ENCODE results near the gene MB21D2.

The MB21D2 gene

DNA sequence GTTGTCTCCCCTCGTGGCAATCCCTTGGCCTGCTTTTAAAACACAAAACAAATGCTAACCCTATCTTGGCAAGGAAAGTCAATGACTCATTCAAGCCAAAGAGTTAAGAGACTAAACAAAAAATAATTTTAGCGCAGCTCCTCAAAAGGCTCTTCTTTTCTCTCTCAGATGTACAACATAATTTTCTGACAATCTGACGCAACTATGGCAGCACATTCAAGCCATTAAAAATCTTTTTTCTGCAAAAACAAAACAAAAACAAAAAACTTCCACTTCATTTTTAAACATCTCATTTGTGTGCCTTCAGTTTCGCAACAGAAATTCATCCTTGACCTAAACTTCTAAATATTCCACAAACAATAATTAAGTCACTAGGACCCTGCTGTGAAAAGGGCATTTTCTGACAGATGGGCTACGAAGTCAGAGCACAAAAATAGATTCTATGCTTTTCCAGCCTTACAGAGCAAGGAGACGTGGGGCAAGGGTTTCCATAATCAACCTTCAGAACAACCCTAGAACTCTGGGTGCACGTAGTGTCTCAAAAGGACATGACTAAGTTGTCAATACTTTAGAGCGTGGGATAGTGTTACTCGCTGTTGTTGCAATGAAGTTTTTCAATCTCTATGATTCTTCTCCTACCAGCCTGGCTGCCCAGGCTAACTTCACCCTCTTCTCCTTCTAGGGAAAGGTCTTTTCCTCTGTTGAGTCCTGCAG is 84.3 kb downstream of the MB21D2 start:
- DNase-seq (ENCODE audit: low spot score) = no peak

DNA sequence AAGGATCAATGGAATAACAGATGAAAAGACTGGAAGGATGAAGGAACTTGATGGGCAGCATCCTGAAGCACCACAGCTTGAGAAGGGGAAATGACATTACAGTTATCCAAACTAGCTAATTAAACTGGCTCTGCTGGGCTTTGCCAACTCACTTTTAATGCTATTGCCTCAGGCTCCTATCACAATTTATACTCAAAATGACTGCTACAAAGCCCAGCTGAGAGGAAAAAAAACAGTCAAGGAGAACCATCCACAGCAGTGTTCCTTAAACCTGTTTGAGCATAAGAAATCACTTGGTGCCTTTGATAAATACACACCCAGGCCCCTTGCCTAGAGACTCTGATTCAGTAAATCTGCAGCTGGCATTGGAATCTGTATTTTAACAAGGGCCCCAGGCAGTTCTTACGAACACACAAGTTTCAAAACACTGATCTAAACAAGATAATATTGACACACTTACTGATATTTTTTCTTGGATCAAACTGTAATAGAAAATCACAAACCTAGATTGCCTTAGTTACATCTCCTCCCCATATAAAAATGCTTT is 85.8 kb downstream of the MB21D2 start:
- no peak for DNase-seq (ENCODE audit: low spot score)

DNA sequence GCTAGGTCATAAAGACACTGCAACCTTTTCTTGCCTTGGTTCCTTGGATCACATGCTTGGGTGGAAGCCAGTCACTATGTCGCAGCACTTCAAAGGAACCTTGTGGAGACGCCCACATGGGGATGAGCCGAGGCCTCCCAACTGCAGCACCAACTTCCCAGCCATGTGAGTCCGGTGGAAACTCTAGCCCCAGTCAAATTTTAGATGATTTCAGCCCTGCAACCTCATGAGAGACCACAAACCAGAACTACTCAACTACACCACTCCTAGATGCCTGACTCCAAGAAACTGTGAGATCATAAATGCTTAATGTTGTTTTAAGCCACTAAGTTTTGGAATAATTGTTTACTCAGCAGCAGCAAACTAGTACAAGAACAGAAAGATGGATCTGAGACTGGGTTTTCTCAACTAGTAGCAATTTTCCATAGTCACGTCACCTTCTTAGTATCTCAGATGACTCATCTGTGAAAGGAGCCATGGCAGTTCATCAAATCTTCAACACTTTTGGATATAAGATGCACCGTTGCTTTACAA is 86.5 kb downstream of the MB21D2 start:
- no peak for DNase-seq (ENCODE audit: low spot score)

DNA sequence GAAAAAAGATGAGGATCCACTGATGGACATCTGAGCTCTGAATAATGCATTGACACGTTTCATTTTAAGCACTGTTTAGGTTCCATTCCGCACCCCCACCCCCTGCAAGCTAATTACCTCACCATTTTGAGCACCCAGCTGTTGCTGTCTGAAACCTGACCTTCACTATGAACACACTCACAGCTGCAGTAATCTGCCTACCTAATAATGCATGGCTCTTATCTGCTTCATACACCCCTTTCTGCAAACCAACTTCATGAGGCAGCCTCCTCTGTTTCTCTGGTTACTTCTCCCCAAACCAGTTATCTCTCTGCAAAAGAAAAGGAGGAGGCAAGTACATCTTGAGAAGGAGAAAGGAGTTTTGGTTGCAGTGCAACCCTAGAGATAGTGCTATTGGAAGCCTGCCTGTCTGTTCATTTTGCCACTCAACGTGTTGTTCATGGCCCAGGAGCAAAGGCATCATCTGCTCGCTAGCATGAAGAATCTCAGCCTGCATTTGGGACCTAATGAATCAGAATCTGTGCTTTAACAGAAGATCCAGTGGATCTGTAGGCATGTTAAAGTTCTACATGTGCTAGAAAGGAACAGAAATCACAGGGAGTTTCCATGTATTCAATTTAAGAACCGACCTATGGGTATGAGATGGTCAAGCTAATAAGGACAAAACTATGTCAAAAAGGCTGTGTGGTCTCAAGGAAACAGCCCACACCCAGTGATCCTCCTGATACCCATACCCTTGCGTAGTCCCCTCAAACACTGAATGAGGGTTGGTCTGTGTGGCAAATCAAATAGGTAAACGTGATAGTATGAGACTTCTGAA is 87.2 kb downstream of the MB21D2 start:
- no peak for DNase-seq (ENCODE audit: low spot score)

DNA sequence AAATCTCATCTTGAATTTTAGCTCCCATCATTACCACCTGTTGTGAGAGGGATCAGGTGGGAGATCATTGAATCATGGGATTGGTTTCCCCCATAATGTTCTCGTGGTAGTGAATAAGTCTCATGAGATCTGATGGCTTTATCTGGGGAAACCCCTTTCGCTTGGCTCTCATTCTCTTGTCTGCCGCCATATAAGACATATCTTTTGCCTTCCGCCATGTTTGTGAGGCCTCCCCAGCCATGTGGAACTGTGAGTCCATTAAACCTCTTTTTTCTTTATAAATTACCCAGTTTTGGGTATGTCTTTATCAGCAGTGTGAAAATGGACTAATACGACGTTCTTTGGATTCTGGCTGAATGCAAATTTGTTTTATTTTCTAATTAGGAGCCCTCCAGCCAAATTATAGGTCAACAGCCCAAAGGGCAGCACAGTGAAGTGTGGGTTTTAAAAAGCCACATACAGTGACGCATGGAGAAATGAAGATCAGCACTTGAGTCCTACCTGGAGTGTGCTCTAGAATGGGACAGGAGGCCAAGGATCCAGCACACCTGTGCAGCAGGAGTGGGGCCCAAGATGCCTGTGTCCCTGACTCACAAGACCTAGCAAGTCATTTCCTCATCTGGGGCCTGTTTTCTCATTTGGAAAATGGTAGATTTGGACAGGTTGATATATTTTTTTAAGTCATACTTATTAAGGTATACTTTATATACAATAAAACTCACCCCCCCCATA is 89.6 kb downstream of the MB21D2 start:
- no peak for DNase-seq (ENCODE audit: low spot score)

DNA sequence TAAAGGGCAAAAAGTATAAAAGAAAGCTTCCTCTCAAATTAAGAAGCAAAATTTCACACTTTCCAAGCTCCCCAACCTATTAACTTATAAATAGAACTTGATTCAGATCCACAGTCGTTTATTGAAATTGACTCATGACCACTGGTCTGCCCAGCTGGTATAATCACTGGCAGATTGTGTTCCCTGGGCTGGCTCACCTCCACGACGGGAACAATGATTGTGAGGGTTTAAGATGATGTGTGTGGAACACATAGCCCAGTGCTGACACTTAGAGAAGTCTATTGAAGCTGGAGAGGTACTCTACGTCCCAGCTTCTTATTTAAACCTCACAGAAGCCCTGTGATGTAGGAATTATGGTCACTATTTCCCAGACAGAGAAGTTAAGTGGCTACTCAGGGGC is 90.4 kb downstream of the MB21D2 start:
- no peak for DNase-seq (ENCODE audit: low spot score)

DNA sequence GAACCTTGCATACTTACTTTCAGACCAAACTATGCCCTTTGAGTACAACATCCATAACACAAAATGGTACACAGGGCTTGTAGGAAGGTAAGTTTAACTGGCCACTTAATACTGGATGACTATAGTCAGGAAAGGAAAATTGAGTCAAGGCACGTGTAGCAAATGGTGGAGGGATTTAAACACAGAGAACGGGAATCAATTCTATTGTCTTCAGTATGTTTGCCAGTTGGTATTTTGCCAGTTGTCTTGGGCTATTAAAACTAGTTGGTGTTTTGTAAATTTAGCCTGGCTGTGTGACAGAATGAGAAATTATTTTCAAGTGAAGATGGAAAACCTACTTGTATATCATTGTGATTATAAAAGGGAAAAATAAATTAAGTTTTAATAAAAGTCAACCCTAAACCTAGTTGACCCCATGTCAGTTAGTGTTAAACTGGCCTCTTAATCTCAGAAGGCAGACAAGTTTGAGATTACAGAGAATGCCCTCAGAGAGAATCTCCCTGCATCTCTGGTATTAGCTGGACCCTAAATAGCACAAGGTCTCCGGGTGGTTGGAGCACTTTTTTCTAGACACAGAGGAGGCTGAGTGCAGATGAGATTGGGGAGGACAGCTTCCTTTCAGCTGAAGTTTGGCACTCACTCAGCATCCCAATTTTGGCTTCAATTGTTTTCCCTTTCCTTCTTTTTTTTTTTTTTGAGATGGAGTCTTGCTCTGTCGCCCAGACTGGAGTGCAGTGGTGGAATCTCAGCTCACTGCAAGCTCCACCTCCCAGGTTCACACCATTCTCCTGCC is 91.2 kb downstream of the MB21D2 start:
- no peak for DNase-seq (ENCODE audit: low spot score)

DNA sequence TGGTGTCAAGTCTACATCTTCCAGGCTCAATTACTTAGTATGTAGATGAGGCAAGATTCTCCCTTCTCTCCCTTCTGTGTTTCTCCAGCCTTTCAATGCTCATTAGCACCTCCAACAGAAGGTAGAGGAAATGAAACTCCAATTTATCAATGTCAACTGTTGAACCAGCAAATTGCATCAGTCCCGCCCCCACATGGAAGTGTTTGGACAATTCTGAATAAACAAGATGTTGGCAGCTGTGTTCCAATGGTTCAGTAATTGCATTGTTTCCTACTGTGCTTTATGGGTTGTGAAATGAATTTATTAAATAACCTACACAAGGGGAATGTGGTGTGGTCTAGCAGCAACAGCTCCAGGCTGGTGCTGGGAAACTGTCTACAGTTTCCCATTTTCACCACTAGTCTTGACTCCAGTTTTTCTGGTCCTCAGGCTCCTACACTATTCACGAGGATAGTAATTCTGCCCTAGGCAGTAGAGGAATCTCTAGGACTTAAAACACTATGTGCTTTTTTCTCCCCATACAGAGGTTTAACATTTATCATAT is 91.9 kb downstream of the MB21D2 start:
- DNase-seq (ENCODE audit: low spot score) = no peak

DNA sequence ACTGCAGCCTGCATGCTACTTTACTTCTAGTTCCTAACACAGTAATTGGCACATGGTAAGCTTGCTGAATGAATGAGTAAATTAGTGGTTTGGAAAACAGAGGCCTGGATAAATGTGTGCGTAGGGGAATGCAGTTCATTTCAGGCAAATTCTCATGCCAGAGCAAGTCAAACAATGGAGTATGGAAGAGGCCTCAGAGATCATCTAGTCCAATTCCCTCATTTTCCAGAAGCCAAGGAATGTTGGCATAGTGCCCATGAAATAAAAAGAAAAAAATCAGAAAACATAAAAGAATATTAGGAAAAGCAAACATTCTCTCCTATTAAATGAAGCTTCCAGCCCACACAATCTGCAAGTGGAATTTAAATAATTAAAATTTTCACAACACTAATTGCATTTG is 92.4 kb downstream of the MB21D2 start:
- no peak for DNase-seq (ENCODE audit: low spot score)

DNA sequence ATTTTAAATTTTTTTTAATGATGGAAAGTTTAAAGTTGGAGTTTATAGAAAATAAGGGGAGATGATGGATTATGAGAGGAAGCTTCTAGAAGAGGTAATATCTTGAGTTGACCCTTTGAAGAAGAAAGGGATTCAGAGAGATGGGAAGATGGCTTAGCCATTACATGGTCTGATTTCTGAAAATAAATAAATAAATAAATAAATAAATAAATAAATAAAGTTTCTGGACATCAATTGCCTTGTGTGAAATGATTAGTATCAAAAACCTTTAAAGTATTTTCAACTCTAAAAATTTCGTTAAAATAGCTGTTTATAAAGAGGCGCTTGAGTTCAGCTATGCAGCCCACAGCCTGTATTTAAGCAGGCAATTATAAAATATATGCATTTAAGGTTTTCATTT is 93.3 kb downstream of the MB21D2 start:
- no peak for DNase-seq (ENCODE audit: low spot score)

DNA sequence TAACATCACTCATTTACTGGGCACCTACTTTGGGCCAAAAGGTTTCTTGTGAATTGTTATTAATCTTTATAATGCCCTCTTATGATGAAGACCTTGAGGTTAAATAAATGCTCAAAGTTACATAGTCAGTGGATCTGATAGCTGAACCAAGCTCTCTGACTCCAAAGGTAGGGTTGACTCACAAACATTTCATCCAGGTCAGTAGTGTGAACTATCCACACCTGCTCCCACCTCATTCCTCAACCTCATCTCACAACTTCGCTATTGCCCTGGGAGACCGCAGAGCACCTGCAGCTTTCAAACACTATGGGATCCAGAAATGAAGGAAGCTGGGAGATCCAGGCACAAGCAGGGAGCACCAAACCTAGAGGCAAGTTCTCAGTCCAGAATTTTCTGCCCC is 96.5 kb downstream of the MB21D2 start:
- no peak for DNase-seq (ENCODE audit: low spot score)

DNA sequence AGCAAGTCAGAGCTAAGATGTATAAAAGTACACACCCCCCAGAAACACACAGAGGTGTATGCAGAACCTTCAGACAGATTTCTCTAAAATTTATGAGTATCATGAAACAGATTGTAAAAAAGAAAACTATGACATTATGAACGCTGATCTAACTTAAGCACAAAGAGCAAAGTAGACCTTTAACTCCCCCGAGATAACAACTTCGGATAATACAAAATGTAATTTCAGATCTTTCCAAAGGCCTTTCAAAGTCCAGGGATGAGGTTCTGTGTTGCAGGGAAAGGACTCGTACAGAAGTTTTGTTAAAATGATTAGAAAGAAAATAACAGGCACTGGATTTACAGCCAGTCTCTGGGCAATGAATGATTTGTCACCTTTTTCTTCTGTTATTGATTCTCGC is 97.5 kb downstream of the MB21D2 start:
- no peak for DNase-seq (ENCODE audit: low spot score)

DNA sequence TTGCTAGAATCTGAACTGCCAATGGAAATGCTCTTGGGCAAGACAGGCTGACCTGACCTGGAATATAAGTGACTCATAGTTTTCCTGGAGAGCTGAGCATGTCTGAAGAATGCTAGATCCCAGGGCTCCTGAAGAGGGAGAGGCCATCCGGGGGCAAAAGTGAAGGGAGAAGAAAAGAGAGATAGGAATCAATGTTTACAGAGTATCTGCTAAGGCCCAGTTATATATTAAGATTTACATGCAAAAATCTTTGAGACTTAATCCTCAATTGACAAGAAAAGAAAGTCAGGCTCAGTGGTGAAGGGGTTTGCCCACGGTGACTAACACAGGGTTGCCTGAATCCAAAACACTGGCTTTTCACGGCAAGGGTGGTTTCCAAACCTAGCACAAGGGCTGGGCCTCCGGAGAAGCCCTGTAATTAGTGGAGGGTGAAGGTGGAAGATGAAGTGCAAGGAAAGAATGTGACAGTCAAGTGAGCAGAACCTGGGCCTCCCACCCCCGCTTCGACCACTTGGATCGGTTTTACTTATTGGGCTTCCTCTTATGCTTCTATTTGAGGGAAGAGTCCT is 98.6 kb downstream of the MB21D2 start:
- DNase-seq (ENCODE audit: low spot score) = no peak

DNA sequence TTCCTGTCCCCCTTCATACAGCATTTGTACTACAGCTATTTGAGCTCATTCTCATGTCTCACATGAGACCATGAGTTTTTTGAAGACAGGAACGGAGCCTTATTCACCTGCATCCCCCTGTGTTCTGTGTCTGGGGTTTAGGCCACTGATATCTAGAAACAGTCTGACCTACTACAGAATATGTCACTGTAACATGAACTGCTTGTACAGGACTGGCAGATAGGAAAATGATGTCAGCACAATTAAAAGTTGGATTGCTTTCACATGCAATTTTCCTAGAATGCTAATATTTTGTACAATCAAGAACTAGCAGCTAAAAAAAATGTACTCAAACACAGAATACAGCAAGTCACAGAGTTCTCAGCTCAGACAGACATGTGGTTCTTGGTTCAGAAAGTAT is 99.5 kb downstream of the MB21D2 start:
- DNase-seq (ENCODE audit: low spot score) = no peak

DNA sequence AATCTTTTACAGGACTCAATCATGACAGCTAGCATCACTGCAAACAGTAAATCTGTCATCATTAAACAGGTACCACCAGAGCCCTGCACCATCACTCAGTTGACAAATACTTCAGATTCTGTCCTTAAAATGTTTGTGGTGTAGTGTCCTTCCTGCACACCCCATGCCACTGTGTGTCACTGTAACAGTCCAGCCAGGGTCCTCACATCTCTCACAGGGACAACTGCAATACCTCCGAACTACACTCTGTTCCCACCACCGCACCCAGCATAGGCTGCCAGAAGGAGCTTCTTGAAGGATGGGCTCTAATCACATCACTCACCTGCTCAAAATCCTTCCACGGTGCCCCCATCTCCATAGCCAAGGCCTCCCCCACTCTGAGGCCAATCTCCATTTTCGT is 100.2 kb downstream of the MB21D2 start:
- DNase-seq (ENCODE audit: low spot score) = no peak

DNA sequence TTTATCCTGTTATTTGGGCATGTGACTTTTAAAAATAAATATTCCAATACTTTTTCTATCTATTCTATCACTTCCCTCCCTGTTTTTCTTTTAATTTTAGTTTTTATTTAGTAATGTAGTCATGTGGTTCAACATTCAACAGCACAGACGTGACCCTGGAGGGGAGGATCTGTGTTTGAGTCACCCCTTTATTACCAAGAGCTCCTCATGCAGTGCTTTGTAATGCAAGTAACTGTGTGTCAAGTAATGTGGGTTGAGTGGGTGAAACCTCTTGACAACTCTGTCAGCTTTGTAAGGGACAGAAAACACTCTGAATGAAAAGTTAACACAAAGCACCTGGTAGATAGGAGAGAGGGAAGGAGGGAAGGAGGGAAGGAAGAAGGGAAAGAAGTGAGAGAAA is 100.6 kb downstream of the MB21D2 start:
- DNase-seq (ENCODE audit: low spot score) = no peak

DNA sequence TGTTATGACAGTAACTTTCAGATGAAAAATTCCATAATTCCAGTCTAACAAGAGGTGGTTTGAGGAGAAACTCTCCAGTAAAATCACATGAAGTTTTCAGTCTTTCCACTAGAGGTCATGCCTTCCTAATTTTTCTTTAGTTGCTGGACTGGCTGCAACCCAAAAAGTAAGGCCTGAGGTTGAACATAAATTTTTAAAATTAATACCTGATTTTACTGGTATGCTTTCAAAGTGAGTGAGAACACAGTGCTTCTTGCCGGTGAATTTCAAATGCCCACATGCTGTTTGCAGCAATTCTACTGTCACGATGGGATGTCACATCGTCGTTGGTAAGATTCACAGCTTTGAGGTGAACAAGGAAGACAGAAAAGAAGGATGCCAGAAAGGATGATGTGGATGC is 101.3 kb downstream of the MB21D2 start:
- peak; percentile 53 for DNase-seq (ENCODE audit: low spot score)

DNA sequence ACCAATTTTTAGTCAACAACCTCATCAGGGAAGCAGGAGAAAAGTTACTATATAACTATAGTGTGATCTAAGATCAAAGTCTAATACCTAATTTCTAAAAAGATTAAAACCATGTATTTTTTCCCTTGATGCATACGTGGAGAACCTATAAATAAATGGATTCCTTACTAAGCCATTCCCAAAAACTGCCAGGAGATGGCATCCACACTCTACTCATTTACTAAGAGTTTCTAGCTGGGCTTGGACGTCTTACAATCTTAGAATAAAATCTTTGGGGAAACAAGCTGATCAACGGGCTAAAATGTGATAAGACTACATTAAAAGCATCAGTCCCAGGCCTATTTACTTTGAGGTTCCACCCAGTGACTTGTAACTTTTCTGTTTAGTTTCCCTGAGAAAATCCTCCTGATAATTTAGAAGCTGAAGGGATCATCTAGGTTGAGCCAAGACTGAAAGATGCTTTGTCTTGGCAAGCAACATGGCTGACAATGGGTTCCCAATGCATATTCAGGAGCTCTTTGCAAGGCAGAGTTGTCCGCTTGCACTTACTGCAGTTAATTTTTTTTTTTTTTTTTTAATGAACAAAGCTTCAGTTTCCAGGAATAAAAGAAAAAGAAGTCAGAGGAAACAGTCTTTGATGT is 104.8 kb downstream of the MB21D2 start:
- peak; percentile 82 for DNase-seq (ENCODE audit: low spot score)

DNA sequence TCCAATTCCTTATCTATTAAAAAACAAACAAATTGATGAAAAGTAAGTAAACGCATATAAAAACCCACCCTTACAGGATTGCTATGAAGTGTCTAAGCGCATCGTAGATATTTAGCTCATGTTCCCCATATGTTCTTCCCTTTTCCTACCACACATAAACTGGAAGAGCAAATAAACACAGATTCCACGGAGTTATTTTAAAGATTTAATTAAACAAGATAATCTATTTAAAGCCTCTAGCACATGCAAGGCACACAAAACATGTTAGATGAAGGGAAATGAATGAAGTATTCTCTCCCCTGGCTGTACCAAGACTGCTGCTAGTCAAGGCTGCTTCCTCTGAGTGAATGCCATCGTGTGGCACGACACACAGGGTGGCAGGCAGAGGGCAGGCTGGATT is 111.9 kb downstream of the MB21D2 start:
- DNase-seq (ENCODE audit: low spot score) = no peak

DNA sequence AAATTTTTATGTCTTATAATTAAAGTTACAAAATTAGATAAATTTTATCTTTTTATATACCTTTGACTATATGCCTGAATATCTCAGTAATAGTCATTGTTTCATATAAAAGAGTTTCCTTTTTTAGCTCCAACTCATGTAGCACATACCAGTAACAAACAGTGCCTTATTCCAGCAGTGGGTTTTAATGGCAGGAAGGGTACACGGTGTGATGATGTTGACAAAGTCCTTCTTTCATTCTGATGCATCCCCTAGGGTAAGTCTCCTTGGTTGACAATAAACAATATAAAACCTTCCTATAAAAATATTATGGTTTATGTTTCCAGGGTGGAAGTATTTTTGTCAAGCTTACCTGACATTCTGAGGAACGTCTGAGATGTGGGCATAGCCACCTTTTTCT is 113.2 kb downstream of the MB21D2 start:
- no peak for DNase-seq (ENCODE audit: low spot score)
